HAP-1 (cell line): ENCODE data around the gene DENND6B.
"Not testable (repeated sequence)": the region's sequence is repeated elsewhere in the genome, so short reads cannot be mapped to it uniquely, and the experiment has no call there.

Experiments
- DNase-seq, 2 experiments: peaks; one replicate each; pipeline ENCODE4 v3.0.0-alpha.2; 2016 to 2020; ENCODE audit warnings: low spot score in 2 of 2
- H3K27me3 ChIP-seq: fragments of 250-450 bp; sonication (Bioruptor Pico); 2 replicates; pipeline ENCODE4 v1.5.1; 2020; ENCODE audit warnings: low read depth, mild to moderate bottlenecking, moderate library complexity
- H3K36me3 ChIP-seq: fragments of 250-450 bp; sonication (Bioruptor Pico); replicated peaks from 2 replicates; pipeline ENCODE4 v1.5.1; 2020; ENCODE audit warnings: mild to moderate bottlenecking
- H3K4me1 ChIP-seq: fragments of 250-450 bp; sonication (Bioruptor Pico); 2 replicates; pipeline ENCODE4 v1.5.1; 2020; ENCODE audit warnings: mild to moderate bottlenecking
- H3K4me3 ChIP-seq: fragments of 250-450 bp; sonication (Bioruptor Pico); 2 replicates; pipeline ENCODE4 v1.5.1; 2020; ENCODE audit warnings: mild to moderate bottlenecking, moderate library complexity
- H3K9me3 ChIP-seq: fragments of 250-450 bp; sonication (Bioruptor Pico); 2 replicates; pipeline ENCODE4 v1.5.1; 2020; ENCODE audit warnings: mild to moderate bottlenecking, moderate library complexity
- in situ Hi-C: fragments of 300-500 bp; cut with MboI; formaldehyde crosslinking; loops from 3 replicates; pipeline ENCODE4 v1.14.3; 2020; ENCODE audit warnings: low sequenced_read_pairs, inconsistent platforms, mixed read lengths

Gene DENND6B

GRCh38 chr22:50326956-50327710 lies at the start of gene DENND6B:
Gene DENND6B (minus strand): TSS chr22:50327012. CDS start chr22:50326988, 24 bp downstream.
- no peaks in the 10 kb centered on the region for H3K36me3 ChIP-seq
- peaks cover 10% of the 10 kb centered on the region for H3K4me1 ChIP-seq
- H3K27me3 ChIP-seq: no peaks in the 10 kb centered on the region
- H3K4me3 ChIP-seq: peak within 1 kb of the TSS; percentile 59
- in situ Hi-C loops: loop anchor here (5.0 to 10.0 kb wide), 2 partner anchors 52 to 75 kb away; partner anchors contain the start of genes HDAC10 and MAPK11
- peak; percentile 65 to 83 for DNase-seq
- H3K9me3 ChIP-seq: no peaks in the 10 kb centered on the region

- Histone ChIP-seq H3K27me3 (no peaks in the 10 kb centered on the region), H3K9me3 (no peaks in the 10 kb centered on the region), H3K4me3 (no peak overlapping the region), H3K4me1 (no peaks in the 10 kb centered on the region), H3K36me3 (peaks cover 44% of the 10 kb centered on the region)
- no peak for DNase-seq
- in situ Hi-C loops: no loop called here
These were observed 49.4 kb upstream of the DENND6B start for GRCh38 chr22:50376085-50376651.

- no peaks in the 10 kb centered on the region for H3K4me1 ChIP-seq
- no peak for DNase-seq
- H3K9me3 ChIP-seq: no peaks in the 10 kb centered on the region
- H3K4me3 ChIP-seq: no peak overlapping the region
- in situ Hi-C loops: no loop called here
- H3K36me3 ChIP-seq: peaks cover 35% of the 10 kb centered on the region
- no peaks in the 10 kb centered on the region for H3K27me3 ChIP-seq
These were observed 44.4 kb upstream of the DENND6B start for GRCh38 chr22:50371101-50371648.

- H3K36me3 ChIP-seq: peaks cover 20% of the 10 kb centered on the region
- in situ Hi-C loops: no loop called here
- no peak overlapping the region for H3K4me3 ChIP-seq
These were observed 41.1 kb upstream of the DENND6B start for GRCh38 chr22:50367778-50368500.

GRCh38 chr22:50363803-50364194 lies 37.0 kb upstream of the DENND6B start:
- H3K27me3 ChIP-seq, in situ Hi-C loops, H3K4me3 ChIP-seq, DNase-seq, H3K9me3 ChIP-seq, H3K4me1 ChIP-seq: not testable (repeated sequence)
- H3K36me3 ChIP-seq: peaks cover 16% of the 10 kb centered on the region; the same call in 1 of the 2 replicates

More at GRCh38 chr22:50367778-50368500, 41.1 kb upstream of the DENND6B start:
- Histone ChIP-seq H3K9me3 (no peaks in the 10 kb centered on the region), H3K4me1 (no peaks in the 10 kb centered on the region), H3K27me3 (no peaks in the 10 kb centered on the region)
- no peak for DNase-seq

GRCh38 chr22:50363166-50363802 lies 36.5 kb upstream of the DENND6B start:
- no peak overlapping the region for H3K4me3 ChIP-seq

GRCh38 chr22:50361688-50362087 lies 34.9 kb upstream of the DENND6B start:
- DNase-seq: no peak
- H3K4me3 ChIP-seq: no peak overlapping the region
- no peaks in the 10 kb centered on the region for H3K9me3 ChIP-seq
- in situ Hi-C loops: no loop called here
- H3K4me1 ChIP-seq: no peaks in the 10 kb centered on the region
- H3K36me3 ChIP-seq: peaks cover 12% of the 10 kb centered on the region; the same call in 1 of the 2 replicates
- H3K27me3 ChIP-seq: no peaks in the 10 kb centered on the region

More at GRCh38 chr22:50363166-50363802, 36.5 kb upstream of the DENND6B start:
- Histone ChIP-seq H3K9me3 (no peaks in the 10 kb centered on the region), H3K27me3 (no peaks in the 10 kb centered on the region), H3K4me1 (no peaks in the 10 kb centered on the region), H3K36me3 (peaks cover 13% of the 10 kb centered on the region; the same call in 1 of the 2 replicates)
- in situ Hi-C loops: no loop called here
- DNase-seq: no peak

- in situ Hi-C loops: no loop called here
- Histone ChIP-seq H3K36me3 (peaks cover 12% of the 10 kb centered on the region; the same call in 1 of the 2 replicates), H3K4me1 (no peaks in the 10 kb centered on the region), H3K9me3 (no peaks in the 10 kb centered on the region), H3K27me3 (no peaks in the 10 kb centered on the region), H3K4me3 (no peak overlapping the region)
- DNase-seq: no peak
These were observed 34.4 kb upstream of the DENND6B start for GRCh38 chr22:50361222-50361621.

GRCh38 chr22:50360578-50360977 lies 33.8 kb upstream of the DENND6B start:
- no peak for DNase-seq
- Histone ChIP-seq H3K9me3 (no peaks in the 10 kb centered on the region), H3K36me3 (peaks cover 12% of the 10 kb centered on the region; the same call in 1 of the 2 replicates)

GRCh38 chr22:50357756-50358155 lies 30.9 kb upstream of the DENND6B start:
- no peaks in the 10 kb centered on the region for H3K4me1 ChIP-seq
- DNase-seq: no peak
- H3K9me3 ChIP-seq: no peaks in the 10 kb centered on the region
- in situ Hi-C loops: no loop called here
- H3K27me3 ChIP-seq: no peaks in the 10 kb centered on the region
- H3K4me3 ChIP-seq: no peak overlapping the region
- H3K36me3 ChIP-seq: peaks cover 12% of the 10 kb centered on the region; the same call in 1 of the 2 replicates

More at GRCh38 chr22:50360578-50360977, 33.8 kb upstream of the DENND6B start:
- Histone ChIP-seq H3K27me3 (no peaks in the 10 kb centered on the region), H3K4me1 (no peaks in the 10 kb centered on the region), H3K4me3 (no peak overlapping the region)
- in situ Hi-C loops: no loop called here

- DNase-seq: no peak
- Histone ChIP-seq H3K9me3 (no peaks in the 10 kb centered on the region), H3K36me3 (peaks cover 12% of the 10 kb centered on the region; the same call in 1 of the 2 replicates), H3K27me3 (no peaks in the 10 kb centered on the region), H3K4me3 (no peak overlapping the region), H3K4me1 (no peaks in the 10 kb centered on the region)
- in situ Hi-C loops: no loop called here
These were observed 30.4 kb upstream of the DENND6B start for GRCh38 chr22:50357222-50357621.

GRCh38 chr22:50356186-50356585 lies 29.4 kb upstream of the DENND6B start:
- peaks cover 15% of the 10 kb centered on the region; the same call in 1 of the 2 replicates for H3K36me3 ChIP-seq
- DNase-seq: no peak
- in situ Hi-C loops: no loop called here
- no peaks in the 10 kb centered on the region for H3K9me3 ChIP-seq
- H3K27me3 ChIP-seq: no peaks in the 10 kb centered on the region
- H3K4me3 ChIP-seq: no peak overlapping the region
- no peaks in the 10 kb centered on the region for H3K4me1 ChIP-seq

- DNase-seq: no peak
- Histone ChIP-seq H3K9me3 (no peaks in the 10 kb centered on the region), H3K36me3 (peaks cover 16% of the 10 kb centered on the region; the same call in 1 of the 2 replicates), H3K27me3 (no peaks in the 10 kb centered on the region), H3K4me1 (no peaks in the 10 kb centered on the region; the same call in 1 of the 2 replicates), H3K4me3 (no peak overlapping the region)
- in situ Hi-C loops: no loop called here
These were observed 21.2 kb upstream of the DENND6B start for GRCh38 chr22:50348058-50348457.
